AG20443 (cell line): ENCODE results near the gene MRPL33.

ENCODE experiments used
- DNase-seq: peaks from one replicate; pipeline ENCODE4 v3.0.0; 2012; ENCODE audit warnings: low spot score, mixed read lengths

The MRPL33 gene

GRCh38 chr2:27771548-27772335, at the start of gene MRPL33:
TSS of gene MRPL33 (plus strand) at chr2:27771719. CDS start at chr2:27771778, 59 bp downstream.
- peak; percentile 97 for DNase-seq

- no peak for DNase-seq
These were observed 49.5 kb upstream of the MRPL33 start for GRCh38 chr2:27721884-27722485.

GRCh38 chr2:27723372-27724144, 48.0 kb upstream of the MRPL33 start:
- DNase-seq = peak; percentile 84

DNA sequence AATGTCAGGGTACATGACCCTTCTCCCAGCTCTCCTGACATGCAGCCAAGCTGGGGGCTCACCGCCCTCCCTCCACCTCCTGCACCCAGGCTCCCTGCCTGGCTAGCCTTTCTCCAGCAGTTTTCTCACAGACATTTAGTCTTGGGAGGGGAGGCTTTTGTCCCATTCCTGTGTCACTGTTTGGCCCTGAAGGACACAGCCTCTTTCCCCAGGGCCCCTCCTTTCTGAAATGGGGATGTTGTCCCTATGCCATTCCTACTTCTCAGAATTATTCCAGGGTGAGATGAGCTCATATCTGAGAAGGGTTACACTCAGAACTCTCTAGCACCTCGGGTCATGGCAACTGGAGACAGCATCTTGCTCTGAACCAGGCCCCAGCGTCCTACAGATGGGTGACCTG, 47.3 kb upstream of the MRPL33 start:
- DNase-seq = no peak

- DNase-seq = peak; percentile 64
These were observed 46.4 kb upstream of the MRPL33 start for GRCh38 chr2:27724905-27725701.

- no peak for DNase-seq
These were observed 44.3 kb upstream of the MRPL33 start for GRCh38 chr2:27727257-27727656.

DNA sequence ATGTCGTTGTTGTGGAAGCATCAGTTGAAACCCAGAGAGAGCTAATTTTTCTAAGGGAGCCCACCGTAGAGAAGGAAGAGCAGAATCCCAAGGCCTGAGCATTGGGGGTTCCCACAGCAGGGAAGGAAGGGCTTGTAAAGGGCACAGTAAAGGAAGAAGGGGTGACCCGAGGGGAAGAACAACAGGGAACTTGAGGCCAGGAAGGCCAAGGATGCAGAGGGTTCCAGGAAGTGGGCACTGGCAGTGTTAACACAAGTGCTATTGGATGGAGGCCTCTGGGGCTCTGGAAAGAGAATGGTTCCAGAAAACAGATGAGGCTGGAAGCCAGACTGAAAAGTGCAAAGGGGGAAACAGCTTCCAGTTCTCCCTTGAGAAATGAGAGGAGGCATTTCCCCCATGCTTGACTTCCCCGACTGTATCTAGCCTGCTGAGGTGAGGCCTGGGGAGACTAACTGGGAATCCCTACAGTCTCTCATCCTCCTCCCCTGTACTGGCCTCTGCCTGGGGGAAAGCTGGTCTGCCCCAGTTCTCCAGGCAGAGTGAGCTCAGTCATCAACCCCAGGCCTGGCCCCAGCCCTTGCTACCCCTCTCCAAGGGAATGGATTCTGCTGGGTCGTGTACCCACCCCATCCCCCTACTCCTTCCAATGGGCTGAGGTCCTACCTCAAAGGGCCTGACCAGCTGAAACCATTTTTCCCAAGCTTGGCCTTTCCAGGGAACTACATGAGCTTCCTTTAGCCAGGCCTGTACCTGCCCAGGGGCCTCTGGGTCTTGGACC, 43.2 kb upstream of the MRPL33 start:
- no peak for DNase-seq

DNA sequence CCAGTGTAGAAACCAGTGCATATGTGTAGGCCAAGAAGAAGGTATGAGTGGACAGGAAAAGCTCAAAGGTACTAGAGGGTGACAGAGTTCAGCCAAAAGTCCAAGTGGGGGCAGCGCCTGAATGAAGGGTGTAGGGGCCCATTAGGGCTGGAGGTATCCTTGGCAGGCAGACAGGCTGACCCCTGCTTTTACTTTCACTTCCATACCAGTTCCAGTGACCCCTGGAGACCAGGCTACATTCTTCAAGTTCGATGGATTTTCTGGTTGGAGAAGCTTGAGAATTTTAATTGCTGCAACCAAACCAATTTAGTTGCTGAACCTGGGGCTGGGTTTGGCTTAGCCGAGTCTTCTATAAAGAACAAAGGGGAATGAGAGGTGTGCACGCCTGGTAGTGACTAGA, 42.3 kb upstream of the MRPL33 start:
- DNase-seq = no peak

DNA sequence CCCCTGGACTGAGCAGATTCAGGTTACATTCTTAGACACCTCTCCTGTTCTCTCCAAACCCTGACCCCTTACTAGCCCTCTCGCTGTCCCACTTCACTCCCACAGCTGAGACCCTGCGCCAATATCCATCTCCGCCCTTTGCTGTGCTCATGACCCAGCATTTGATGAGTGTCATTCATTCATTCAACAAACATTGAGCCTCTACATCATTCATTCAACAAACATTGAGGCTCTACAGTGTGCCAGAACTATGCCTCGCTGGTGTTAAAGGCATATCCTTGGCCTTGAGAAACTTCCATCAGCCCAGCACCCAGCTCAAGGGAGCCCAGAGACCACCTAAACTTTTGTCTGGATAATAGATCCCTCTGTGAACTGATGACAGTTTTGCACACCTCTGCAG, 41.9 kb upstream of the MRPL33 start:
- no peak for DNase-seq

DNA sequence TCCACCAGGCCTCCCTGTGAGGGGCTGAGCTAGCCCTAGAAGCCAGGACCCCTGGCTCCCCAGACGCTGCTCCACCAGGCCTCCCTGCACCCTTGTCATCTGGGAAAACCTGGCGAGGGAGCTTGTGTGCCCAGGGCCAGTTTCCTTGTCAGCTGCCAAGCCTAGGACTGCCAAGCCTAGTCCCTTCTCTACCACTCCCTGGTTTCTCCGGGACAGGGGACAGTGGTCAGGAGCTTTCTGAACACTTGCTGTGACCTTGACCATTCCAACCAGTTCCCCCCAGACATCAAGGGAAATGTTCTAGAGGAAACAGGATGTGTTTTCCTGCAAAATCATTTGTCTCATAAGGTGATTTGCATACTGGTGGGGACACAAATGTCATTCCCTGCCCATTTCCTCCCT, 41.3 kb upstream of the MRPL33 start:
- no peak for DNase-seq

- no peak for DNase-seq
These were observed 40.4 kb upstream of the MRPL33 start for GRCh38 chr2:27730980-27731691.

GRCh38 chr2:27734305-27734704, 37.2 kb upstream of the MRPL33 start:
- no peak for DNase-seq

- DNase-seq = peak; percentile 93
These were observed 36.1 kb upstream of the MRPL33 start for GRCh38 chr2:27735263-27735904.

DNA sequence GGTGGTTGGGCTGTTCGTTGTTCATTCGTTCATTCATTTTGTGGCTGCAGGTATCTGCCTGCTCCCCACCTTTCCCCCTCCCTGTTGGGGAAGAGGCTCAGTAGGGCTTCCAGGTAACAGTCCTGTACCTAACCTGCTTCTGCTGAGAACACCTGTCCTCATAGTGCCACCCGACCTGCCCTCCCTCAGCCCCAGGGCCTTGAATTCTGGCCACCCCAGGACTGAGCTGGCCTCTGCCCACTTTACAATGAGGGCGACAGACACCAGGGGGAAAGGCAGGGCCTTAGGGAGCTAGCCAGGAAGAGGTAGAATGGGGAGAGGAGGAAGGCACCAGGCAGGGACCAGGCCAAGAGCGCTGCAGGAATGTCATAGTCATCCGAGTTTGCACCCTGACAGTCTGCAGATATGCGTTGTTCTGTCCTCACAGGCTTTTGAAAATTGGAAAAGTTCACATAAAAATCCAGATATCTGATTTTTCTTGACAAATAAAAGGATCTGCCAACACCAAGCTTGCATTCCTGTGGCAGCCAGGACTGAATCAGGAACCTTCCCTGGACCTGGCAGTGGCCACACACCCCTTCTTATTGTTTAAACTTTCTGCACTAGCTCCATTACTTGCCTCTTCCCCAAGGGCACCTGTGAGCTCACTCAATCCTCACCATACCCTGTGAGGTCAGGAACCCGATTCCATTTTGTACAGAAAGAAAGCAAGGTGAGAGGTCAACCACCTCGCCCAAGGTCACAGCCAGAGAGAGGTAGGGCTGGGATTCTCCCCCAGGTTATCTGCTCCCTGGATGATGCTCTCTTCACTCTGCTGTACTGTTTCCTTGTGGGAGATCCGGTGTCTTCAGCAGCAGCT, 35.3 kb upstream of the MRPL33 start:
- no peak for DNase-seq

- DNase-seq = no peak
These were observed 34.7 kb upstream of the MRPL33 start for GRCh38 chr2:27736890-27737204.

DNA sequence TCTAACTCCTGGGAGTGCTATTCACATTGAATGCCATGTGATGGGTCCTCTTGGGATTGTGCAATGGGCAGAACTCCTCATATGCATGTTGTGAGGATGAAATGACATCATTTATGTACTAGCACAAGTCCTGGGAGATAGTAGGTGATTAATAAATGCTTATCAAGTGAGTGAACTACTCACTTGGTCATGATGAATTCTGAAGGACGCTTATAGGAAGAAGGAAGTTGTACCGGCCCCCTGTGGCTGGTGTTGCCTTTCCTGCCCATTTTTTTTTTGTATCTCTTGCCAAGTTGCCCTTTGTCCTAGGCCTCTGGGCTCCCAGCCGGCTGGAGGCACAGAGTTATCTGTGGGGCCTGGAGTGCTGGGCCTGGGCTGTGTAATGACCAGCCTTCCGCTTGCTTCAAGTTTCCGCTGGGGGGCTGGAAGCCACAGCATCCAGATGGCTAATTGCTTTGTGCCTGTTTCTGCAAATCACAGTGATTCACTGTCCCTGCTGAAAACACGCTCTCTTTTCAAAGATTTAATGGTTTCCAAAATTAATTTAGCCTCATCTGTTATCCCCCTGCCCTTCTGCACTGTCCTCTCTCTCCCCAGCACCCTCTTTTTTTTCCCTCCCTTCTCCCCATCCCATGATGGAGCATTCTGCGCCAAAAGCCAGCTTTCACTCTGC, 33.7 kb upstream of the MRPL33 start:
- DNase-seq = peak; percentile 53

GRCh38 chr2:27738349-27739057, 33.0 kb upstream of the MRPL33 start:
- no peak for DNase-seq

GRCh38 chr2:27739058-27739373, 32.5 kb upstream of the MRPL33 start:
- DNase-seq = no peak
